Nephron (organoid): ENCODE measurements around the gene SKP1.

Source experiments
- H3K27ac Mint-ChIP-seq, 3 experiments: 2 replicates each; pipeline ENCODE4 v1.8.0; 2020; ENCODE audit warnings: mixed read lengths in 3 of 3, mild to moderate bottlenecking in 2 of 3, moderate library complexity in 1 of 3
- H3K27me3 Mint-ChIP-seq: 2 replicates; pipeline ENCODE4 v1.8.0; 2021; ENCODE audit warnings: low read depth, mild to moderate bottlenecking, moderate library complexity, mixed read lengths
- H3K36me3 Mint-ChIP-seq: 2 replicates; pipeline ENCODE4 v1.8.0; 2020; ENCODE audit warnings: low read depth, mixed read lengths
- H3K4me1 Mint-ChIP-seq: 2 replicates; pipeline ENCODE4 v1.8.0; 2020; ENCODE audit warnings: mixed read lengths
- H3K4me3 Mint-ChIP-seq, 3 experiments: 2 replicates each; pipeline ENCODE4 v1.8.0; 2020; ENCODE audit warnings: mild to moderate bottlenecking in 3 of 3, mixed read lengths in 3 of 3, moderate library complexity in 2 of 3
- H3K9me3 Mint-ChIP-seq: 2 replicates; pipeline ENCODE4 v1.8.0; 2020; ENCODE audit warnings: mixed read lengths
- CTCF ChIP-seq, 3 experiments: fragments of 200-600 bp; sonication (generic); IDR thresholded peaks; one replicate each; pipeline ENCODE4 v1.5.0; 2021; ENCODE audit warnings: antibody characterized with exemption in 3 of 3; ENCODE audit not compliant: unreplicated experiment in 3 of 3

Gene SKP1

GRCh38 chr5:134114886-134115805 lies 61.6 kb downstream of the SKP1 start:
- peaks cover 61% of the 10 kb centered on the region for H3K27me3 Mint-ChIP-seq
- peak overlapping the region; percentile 78 to 85 (median 82) for H3K4me3 Mint-ChIP-seq
- H3K36me3 Mint-ChIP-seq = peaks cover 11% of the 10 kb centered on the region
- no peak for TF ChIP-seq CTCF (IDR thresholded peaks at IDR 0.05; ENCODE audit: unreplicated experiment in 3 of 3)
- H3K27ac Mint-ChIP-seq = no peak overlapping the region
- H3K9me3 Mint-ChIP-seq = no peaks in the 10 kb centered on the region
- peaks cover 22% of the 10 kb centered on the region for H3K4me1 Mint-ChIP-seq

DNA sequence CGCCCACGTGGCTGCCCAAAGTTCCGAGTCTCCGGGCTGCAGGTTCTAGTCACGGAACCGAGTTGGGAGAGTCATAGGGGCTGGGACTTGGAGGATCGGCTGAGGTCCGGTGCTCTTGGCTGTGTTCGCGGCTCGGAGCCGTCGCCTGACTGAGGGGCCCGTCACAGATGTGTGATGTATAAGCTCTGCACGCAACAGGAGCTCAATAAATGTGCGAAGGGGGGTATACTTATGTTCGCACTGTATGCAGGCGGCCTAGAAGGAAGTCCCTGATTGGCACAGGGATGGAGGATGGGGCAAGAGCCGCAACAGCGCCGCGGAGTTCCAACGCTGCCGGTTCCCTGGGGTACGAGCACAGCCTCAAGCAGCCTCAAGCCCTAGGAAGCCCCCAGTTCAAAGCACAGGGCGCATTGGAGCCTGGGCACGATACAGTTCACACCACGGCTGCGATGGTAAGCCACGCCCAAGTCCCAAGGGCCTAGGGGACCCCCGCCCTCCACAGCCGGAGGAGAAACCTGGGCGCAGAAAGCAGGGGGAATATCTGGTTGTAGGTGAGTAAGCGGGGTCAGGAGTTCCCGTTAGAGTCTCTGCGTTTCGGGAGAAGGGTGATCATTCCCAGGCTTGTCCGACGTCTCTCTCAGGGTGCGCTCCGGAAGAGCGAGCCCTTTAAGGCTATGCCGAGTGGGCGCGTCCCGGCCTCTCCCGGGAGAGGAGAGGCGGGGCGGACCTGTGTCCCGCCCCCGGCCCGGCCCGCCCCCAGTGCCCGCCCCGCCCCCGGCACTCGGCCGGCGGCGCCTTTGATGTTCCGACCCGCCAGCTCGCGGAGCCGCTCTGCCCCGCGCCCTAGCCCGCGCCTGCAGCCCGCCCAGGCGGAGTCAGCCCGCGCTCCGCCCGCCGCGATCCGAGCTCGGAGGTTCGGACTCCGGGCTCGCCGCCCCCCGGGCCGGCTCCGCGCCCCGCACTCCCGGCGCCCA lies 62.6 kb downstream of the SKP1 start, which contains the start of gene TCF7:
Gene TCF7, plus strand, starts transcription at position 780 of the 974 bp plus-strand sequence. CDS start 226 bp downstream, outside the sequence.
- Mint-ChIP-seq H3K27me3 (peaks cover 65% of the 10 kb centered on the region), H3K4me3 (peak within 1 kb of the TSS; percentile 85 to 88 (median 87))
- TF ChIP-seq CTCF (IDR thresholded peaks at IDR 0.05; ENCODE audit: unreplicated experiment in 3 of 3) = no peak

DNA sequence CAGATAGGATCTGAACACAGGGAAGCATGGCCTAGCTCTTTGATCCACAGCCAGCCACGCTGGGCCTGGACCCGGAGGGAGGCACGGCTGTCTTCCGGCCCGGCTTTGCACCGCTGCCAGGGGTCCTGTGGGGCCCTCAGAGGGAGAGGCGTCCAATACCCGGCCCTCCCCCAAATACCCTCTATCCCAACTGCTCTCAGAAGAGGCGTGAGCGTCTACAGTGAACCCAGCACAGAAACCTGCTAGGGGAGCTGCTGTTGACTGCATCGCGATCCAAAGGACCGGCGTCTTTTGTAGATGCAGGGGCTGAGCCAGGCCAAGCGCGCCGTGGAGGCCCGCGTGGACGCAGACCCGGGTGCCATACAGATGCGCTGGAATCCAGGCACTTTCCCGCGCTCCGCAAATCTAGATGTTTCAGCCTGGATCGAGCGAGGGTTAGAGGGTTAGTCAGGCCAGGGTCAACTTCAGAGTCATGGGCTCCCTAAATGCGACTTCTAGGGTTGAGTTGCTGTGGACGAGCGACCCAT lies 63.3 kb downstream of the SKP1 start:
- peaks cover 4% of the 10 kb centered on the region for H3K36me3 Mint-ChIP-seq
- TF ChIP-seq CTCF (IDR thresholded peaks at IDR 0.05; ENCODE audit: unreplicated experiment in 3 of 3) = no peak
- peaks cover 62% of the 10 kb centered on the region for H3K27me3 Mint-ChIP-seq
- no peak overlapping the region for H3K27ac Mint-ChIP-seq
- H3K4me3 Mint-ChIP-seq = peak overlapping the region; percentile 85 to 88 (median 87)
- peaks cover 22% of the 10 kb centered on the region for H3K4me1 Mint-ChIP-seq
- no peaks in the 10 kb centered on the region for H3K9me3 Mint-ChIP-seq

More for the DNA sequence above, 62.6 kb downstream of the SKP1 start, which contains the start of gene TCF7:
- Mint-ChIP-seq H3K36me3 (peaks cover 9% of the 10 kb centered on the region), H3K9me3 (no peaks in the 10 kb centered on the region), H3K27ac (no peak within 1 kb of the TSS), H3K4me1 (peaks cover 22% of the 10 kb centered on the region)

DNA sequence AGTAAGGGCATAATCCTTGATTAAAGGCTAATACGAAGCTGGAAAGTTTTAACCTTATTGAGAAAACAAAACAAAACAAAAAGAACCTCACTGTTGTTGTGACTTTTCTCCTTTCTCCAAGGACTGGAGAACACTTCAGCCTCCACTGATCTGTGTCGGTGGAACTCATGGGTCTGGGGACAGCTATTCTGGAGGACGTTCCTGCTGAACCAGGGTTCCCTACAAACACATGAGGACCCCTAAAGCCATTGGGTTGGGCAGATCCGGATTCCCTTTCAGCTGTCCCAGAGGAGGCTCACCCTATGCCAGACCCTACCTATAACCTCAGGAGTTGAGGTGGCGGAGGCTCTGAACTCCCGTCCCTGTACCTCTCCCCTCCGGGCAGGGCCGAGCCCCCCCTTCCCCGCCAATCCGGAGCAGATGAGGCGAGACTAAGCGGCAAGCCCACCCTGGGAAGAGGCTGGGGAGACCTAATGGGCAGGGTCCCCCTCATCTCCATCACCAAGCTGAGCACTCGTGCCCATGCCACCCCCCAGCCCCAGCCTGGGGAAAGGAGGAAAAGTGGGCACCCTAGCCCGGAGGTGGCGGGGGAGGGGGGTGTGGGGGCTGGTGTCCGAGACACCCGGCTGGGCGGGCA lies 63.9 kb downstream of the SKP1 start:
- H3K4me3 Mint-ChIP-seq = peak overlapping the region; percentile 42 to 64 (median 56)
- H3K9me3 Mint-ChIP-seq = no peaks in the 10 kb centered on the region
- TF ChIP-seq CTCF (IDR thresholded peaks at IDR 0.05; ENCODE audit: unreplicated experiment in 3 of 3) = no peak
- H3K27me3 Mint-ChIP-seq = peaks cover 63% of the 10 kb centered on the region
- H3K36me3 Mint-ChIP-seq = peaks cover 4% of the 10 kb centered on the region
- no peak overlapping the region for H3K27ac Mint-ChIP-seq
- H3K4me1 Mint-ChIP-seq = peaks cover 23% of the 10 kb centered on the region
